Measurements from ENCODE around the gene CD52. TPM values are rescaled to one million over a fixed set of nuclear protein-coding genes. Genes with fewer than 3 reads are reported as not detected.

The CD52 gene
- total and polyA plus RNA-seq, 2 donors (not counting 3 experiments of a cell fraction or from before 2014, with no cell fraction given), result not detected

DNA sequence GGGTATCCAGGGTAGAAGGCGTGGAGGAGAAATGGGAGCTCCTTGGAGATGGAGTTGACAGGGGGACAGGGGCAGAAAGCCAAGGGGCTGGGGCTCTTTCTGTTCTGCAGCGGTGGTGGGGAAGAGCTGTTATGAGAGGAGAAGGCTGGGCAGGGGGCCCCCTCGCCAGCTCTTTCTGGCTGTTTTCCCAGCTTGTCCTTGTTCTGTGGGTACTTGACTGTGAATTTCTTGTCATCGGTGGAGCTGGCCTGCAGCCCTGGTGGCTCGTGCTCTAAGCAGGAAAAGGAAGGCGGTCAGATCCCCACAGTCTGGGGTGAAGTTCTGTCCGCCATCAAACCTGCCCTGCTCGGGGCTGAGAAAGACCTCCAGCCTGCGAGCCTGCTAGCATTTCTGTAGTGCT lies 47.2 kb downstream of the CD52 start:
- Histone ChIP-seq H3K4me1 (ENCODE audit: control insufficient read depth, extremely low read depth, insufficient read depth, low read length) (no peaks in the 10 kb centered on the region), H3K9me3 (replicated peaks; ENCODE audit: control insufficient read depth, insufficient read depth, low read length) (no peaks in the 10 kb centered on the region), H3K27me3 (ENCODE audit: control insufficient read depth in 2 of 2, insufficient read depth in 2 of 2, low read length in 2 of 2) (peaks cover 14 to 15% of the 10 kb centered on the region in 2 experiments), H3K4me2 (ENCODE audit: insufficient read depth, low read length) (no peak overlapping the region), H3K4me3 (replicated peaks in 1 of 3; ENCODE audit: insufficient read depth in 1 of 3, low read depth in 1 of 3, low read length in 3 of 3) (no peak overlapping the region), H3K9ac (replicated peaks; ENCODE audit: extremely low read depth, insufficient read depth, low read length) (no peak overlapping the region), H3K36me3 (ENCODE audit: control insufficient read depth in 2 of 2, extremely low read depth in 1 of 2, insufficient read depth in 2 of 2, low read length in 2 of 2) (no peaks in the 10 kb centered on the region), H3K79me2 (ENCODE audit: control insufficient read depth, insufficient read depth, low read length) (no peaks in the 10 kb centered on the region), H2AFZ (ENCODE audit: low read depth, low read length) (no peak overlapping the region), H3K9me1 (replicated peaks; ENCODE audit: control insufficient read depth, extremely low read depth, insufficient read depth, low read length) (no peaks in the 10 kb centered on the region), H4K20me1 (replicated peaks; ENCODE audit: control insufficient read depth, extremely low read depth, insufficient read depth, low read length) (no peaks in the 10 kb centered on the region), H3K27ac (ENCODE audit: insufficient read depth, low read depth, low read length) (no peak overlapping the region)
- POLR2A ChIA-PET, result no interaction called here
- no peak for FAIRE-seq
- CTCF ChIA-PET, result interaction anchor here (1.0 to 2.9 kb wide), 19 partner anchors 9 to 260 kb away, joined by 3 to 35 read pairs (median 5); partner anchors contain the start of genes SH3BGRL3 and ZNF593
- dilution Hi-C loops (cut with MboI; ENCODE audit: extremely low pct_ligation_motif_present, low sequenced_read_pairs), result no loop called here
- no TSS peak for BruUV-seq (replicated peaks)
- DNase-seq (ENCODE audit: low read depth, low spot score), result no peak
- no peak for TF ChIP-seq POLR2AphosphoS5 (IDR thresholded peaks at IDR 0.05; ENCODE audit: insufficient read depth, low read depth, low read length)
- no peak for TF ChIP-seq EZH2 (IDR thresholded peaks at IDR 0.05; ENCODE audit: borderline replicate concordance, low read depth, low read length, severe bottlenecking)
- TF ChIP-seq JUN (IDR thresholded peaks at IDR 0.05; ENCODE audit: borderline replicate concordance, insufficient read depth, insufficient read length, low read depth), result no peak
- TF ChIP-seq, protein P1, sequence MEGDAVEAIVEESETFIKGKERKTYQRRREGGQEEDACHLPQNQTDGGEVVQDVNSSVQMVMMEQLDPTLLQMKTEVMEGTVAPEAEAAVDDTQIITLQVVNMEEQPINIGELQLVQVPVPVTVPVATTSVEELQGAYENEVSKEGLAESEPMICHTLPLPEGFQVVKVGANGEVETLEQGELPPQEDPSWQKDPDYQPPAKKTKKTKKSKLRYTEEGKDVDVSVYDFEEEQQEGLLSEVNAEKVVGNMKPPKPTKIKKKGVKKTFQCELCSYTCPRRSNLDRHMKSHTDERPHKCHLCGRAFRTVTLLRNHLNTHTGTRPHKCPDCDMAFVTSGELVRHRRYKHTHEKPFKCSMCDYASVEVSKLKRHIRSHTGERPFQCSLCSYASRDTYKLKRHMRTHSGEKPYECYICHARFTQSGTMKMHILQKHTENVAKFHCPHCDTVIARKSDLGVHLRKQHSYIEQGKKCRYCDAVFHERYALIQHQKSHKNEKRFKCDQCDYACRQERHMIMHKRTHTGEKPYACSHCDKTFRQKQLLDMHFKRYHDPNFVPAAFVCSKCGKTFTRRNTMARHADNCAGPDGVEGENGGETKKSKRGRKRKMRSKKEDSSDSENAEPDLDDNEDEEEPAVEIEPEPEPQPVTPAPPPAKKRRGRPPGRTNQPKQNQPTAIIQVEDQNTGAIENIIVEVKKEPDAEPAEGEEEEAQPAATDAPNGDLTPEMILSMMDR (IDR thresholded peaks at IDR 0.05; ENCODE audit: extremely low read depth in 1 of 2, insufficient read depth in 1 of 2, low read depth in 1 of 2, low read length in 2 of 2), result no peak
- TF ChIP-seq MYC (IDR thresholded peaks at IDR 0.05; ENCODE audit: low read depth, low read length), result no peak
- TF ChIP-seq POLR2A (IDR thresholded peaks at IDR 0.05; ENCODE audit: low read depth, low read length), result no peak
- TF ChIP-seq FOS (IDR thresholded peaks at IDR 0.05; ENCODE audit: borderline replicate concordance, insufficient read depth, low read length), result no peak
- TF ChIP-seq, protein P2, sequence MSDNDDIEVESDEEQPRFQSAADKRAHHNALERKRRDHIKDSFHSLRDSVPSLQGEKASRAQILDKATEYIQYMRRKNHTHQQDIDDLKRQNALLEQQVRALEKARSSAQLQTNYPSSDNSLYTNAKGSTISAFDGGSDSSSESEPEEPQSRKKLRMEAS (IDR thresholded peaks at IDR 0.05; ENCODE audit: insufficient read depth, insufficient read length), result no peak
- no peak for TF ChIP-seq GATA2 (IDR thresholded peaks at IDR 0.05; ENCODE audit: insufficient read depth, insufficient read length, low read depth, low read length)
- intact Hi-C loops (cut with micrococcal nuclease), result loop anchor here (1.0 to 5.0 kb wide), 3 partner anchors 43 to 260 kb away; no protein-coding TSS in a partner anchor
